ENCODE results near the gene GAN.

GAN gene

GRCh38 chr16:81432937-81433557, 118.3 kb downstream of the GAN start:
- H3K4me3 ChIP-seq (ENCODE audit: low read length): no peak overlapping the region
- TF ChIP-seq ZNF274 (IDR thresholded peaks at IDR 0.05; ENCODE audit: low read depth, low read length): no peak

- H3K4me3 ChIP-seq (ENCODE audit: low read length): no peak overlapping the region
- TF ChIP-seq ZNF274 (IDR thresholded peaks at IDR 0.05; ENCODE audit: low read depth, low read length): no peak
These were observed 120.3 kb downstream of the GAN start for GRCh38 chr16:81435103-81435502.

GRCh38 chr16:81435567-81435966, 120.8 kb downstream of the GAN start:
- TF ChIP-seq ZNF274 (IDR thresholded peaks at IDR 0.05; ENCODE audit: low read depth, low read length): no peak

GRCh38 chr16:81436386-81436785, 121.6 kb downstream of the GAN start:
- no peak overlapping the region for H3K4me3 ChIP-seq (ENCODE audit: low read length)
- TF ChIP-seq ZNF274 (IDR thresholded peaks at IDR 0.05; ENCODE audit: low read depth, low read length): no peak

More at GRCh38 chr16:81435567-81435966, 120.8 kb downstream of the GAN start:
- H3K4me3 ChIP-seq (ENCODE audit: low read length): no peak overlapping the region

- H3K4me3 ChIP-seq (ENCODE audit: low read length): no peak overlapping the region
- TF ChIP-seq ZNF274 (IDR thresholded peaks at IDR 0.05; ENCODE audit: low read depth, low read length): no peak
These were observed 123.1 kb downstream of the GAN start for GRCh38 chr16:81437865-81438264.

Measured in GM08714 (cell line).